SU-DHL-6 (cell line): ENCODE results near the gene SLC17A9.

Experiments
- EZH2phosphoT487 ChIP-seq: fragments of 200-600 bp; sonication (generic), shearing (Covaris generic); conservative IDR thresholded peaks from 2 replicates; pipeline ENCODE4 v1.6.1; 2018; ENCODE audit warnings: mild to moderate bottlenecking, antibody characterized with exemption, low read length, moderate library complexity, mixed read lengths
- TF ChIP-seq, protein P1 (sequence below): fragments of 200-600 bp; sonication (generic); IDR thresholded peaks from one replicate; pipeline ENCODE4 v1.5.1; 2017; ENCODE audit warnings: antibody characterized with exemption, mild to moderate bottlenecking, low read length, moderate library complexity; ENCODE audit not compliant: insufficient read depth, poor library complexity, severe bottlenecking

DNA sequence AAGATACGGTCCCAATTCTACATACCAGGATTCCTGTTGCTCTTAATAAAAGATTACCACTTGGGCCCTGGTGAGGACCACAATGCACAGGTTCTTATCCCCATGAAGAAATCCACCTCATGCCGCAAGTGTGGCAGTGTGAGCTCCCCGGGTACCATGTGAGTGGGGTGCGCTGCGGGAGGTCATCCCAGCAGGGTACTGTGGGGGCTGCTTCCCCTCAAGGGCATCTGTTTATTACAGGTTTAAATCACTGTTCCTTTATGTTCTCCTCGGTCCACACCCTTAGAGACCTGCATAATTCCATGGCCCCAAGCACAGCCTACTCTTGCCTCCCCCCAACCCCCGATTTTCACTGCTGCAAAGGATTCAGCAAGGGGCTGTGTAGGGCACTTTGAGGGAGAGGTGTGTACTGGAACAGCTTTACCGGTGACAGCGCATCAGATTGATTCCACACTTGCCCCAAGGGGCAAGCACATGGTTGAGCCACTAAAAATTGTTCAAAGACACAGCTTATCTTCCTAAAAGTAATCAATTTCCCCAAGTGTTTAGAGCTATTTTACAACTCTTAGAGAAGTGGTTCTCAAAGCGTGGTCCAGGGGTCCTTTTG, 32.4 kb upstream of the SLC17A9 start:
- TF ChIP-seq, protein P1, sequence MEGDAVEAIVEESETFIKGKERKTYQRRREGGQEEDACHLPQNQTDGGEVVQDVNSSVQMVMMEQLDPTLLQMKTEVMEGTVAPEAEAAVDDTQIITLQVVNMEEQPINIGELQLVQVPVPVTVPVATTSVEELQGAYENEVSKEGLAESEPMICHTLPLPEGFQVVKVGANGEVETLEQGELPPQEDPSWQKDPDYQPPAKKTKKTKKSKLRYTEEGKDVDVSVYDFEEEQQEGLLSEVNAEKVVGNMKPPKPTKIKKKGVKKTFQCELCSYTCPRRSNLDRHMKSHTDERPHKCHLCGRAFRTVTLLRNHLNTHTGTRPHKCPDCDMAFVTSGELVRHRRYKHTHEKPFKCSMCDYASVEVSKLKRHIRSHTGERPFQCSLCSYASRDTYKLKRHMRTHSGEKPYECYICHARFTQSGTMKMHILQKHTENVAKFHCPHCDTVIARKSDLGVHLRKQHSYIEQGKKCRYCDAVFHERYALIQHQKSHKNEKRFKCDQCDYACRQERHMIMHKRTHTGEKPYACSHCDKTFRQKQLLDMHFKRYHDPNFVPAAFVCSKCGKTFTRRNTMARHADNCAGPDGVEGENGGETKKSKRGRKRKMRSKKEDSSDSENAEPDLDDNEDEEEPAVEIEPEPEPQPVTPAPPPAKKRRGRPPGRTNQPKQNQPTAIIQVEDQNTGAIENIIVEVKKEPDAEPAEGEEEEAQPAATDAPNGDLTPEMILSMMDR, result no peak
- TF ChIP-seq EZH2phosphoT487, result no peak
